ENCODE data around the gene ABCD2.

GRCh38 chr12:39628836-39629235 lies 9.2 kb upstream of the ABCD2 start:
- TF ChIP-seq, protein P1, sequence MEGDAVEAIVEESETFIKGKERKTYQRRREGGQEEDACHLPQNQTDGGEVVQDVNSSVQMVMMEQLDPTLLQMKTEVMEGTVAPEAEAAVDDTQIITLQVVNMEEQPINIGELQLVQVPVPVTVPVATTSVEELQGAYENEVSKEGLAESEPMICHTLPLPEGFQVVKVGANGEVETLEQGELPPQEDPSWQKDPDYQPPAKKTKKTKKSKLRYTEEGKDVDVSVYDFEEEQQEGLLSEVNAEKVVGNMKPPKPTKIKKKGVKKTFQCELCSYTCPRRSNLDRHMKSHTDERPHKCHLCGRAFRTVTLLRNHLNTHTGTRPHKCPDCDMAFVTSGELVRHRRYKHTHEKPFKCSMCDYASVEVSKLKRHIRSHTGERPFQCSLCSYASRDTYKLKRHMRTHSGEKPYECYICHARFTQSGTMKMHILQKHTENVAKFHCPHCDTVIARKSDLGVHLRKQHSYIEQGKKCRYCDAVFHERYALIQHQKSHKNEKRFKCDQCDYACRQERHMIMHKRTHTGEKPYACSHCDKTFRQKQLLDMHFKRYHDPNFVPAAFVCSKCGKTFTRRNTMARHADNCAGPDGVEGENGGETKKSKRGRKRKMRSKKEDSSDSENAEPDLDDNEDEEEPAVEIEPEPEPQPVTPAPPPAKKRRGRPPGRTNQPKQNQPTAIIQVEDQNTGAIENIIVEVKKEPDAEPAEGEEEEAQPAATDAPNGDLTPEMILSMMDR (tag by site-specific recombination; IDR thresholded peaks at IDR 0.05) = no peak
- TF ChIP-seq, protein P2, sequence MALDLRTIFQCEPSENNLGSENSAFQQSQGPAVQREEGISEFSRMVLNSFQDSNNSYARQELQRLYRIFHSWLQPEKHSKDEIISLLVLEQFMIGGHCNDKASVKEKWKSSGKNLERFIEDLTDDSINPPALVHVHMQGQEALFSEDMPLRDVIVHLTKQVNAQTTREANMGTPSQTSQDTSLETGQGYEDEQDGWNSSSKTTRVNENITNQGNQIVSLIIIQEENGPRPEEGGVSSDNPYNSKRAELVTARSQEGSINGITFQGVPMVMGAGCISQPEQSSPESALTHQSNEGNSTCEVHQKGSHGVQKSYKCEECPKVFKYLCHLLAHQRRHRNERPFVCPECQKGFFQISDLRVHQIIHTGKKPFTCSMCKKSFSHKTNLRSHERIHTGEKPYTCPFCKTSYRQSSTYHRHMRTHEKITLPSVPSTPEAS (tag by site-specific recombination; IDR thresholded peaks at IDR 0.05) = no peak
